Measurements from ENCODE around the gene DIAPH2.

Gene DIAPH2

DNA sequence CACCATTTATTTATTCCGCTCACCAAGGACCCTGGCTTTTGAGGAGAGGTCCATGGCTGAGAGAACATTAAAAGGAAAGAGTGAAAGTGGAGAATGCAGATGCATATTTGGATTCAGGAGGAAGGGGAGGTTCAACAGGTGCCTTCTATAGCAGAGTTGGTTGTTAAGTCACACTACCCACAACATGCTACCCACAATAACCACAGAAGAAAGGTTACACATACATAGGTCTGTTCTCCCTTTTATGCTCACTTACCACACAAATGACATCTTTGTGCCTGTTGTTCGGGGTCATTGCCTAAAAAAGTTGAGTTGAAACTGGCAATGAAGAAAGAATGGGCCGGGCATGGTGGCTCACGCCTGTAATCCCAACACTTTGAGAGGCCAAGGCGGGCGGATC is 786.4 kb downstream of the DIAPH2 start:
- TF ChIP-seq, protein P1, sequence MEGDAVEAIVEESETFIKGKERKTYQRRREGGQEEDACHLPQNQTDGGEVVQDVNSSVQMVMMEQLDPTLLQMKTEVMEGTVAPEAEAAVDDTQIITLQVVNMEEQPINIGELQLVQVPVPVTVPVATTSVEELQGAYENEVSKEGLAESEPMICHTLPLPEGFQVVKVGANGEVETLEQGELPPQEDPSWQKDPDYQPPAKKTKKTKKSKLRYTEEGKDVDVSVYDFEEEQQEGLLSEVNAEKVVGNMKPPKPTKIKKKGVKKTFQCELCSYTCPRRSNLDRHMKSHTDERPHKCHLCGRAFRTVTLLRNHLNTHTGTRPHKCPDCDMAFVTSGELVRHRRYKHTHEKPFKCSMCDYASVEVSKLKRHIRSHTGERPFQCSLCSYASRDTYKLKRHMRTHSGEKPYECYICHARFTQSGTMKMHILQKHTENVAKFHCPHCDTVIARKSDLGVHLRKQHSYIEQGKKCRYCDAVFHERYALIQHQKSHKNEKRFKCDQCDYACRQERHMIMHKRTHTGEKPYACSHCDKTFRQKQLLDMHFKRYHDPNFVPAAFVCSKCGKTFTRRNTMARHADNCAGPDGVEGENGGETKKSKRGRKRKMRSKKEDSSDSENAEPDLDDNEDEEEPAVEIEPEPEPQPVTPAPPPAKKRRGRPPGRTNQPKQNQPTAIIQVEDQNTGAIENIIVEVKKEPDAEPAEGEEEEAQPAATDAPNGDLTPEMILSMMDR (IDR thresholded peaks at IDR 0.05; ENCODE audit: low read length, missing control alignments) = no peak
- no peak overlapping the region for H3K4me3 ChIP-seq (replicated peaks; ENCODE audit: low read depth, low read length)
- no peak for DNase-seq (ENCODE audit: low read depth)

DNA sequence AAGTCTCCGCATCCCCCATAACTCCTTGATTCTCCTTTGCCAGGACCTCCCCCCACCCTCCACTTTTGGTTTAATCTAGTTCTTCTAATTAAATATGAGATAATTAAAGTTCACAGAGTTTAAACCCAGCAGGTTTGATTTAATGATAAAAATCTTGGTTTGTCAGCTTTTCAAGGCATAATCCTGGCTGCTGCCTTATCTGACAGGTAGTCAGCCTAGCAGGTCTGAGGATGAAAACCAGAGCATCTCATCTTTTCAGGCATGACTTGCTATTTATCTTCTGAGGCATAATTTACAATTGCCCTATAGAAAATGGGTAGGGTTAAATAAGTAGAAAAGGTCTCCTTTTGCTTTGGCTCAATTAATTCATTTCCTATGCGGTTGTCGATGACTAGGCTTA is 790.3 kb downstream of the DIAPH2 start:
- TF ChIP-seq, protein P1 (IDR thresholded peaks at IDR 0.05; ENCODE audit: low read length, missing control alignments) = no peak
- no peak for DNase-seq (ENCODE audit: low read depth)
- no peak overlapping the region for H3K4me3 ChIP-seq (replicated peaks; ENCODE audit: low read depth, low read length)

DNA sequence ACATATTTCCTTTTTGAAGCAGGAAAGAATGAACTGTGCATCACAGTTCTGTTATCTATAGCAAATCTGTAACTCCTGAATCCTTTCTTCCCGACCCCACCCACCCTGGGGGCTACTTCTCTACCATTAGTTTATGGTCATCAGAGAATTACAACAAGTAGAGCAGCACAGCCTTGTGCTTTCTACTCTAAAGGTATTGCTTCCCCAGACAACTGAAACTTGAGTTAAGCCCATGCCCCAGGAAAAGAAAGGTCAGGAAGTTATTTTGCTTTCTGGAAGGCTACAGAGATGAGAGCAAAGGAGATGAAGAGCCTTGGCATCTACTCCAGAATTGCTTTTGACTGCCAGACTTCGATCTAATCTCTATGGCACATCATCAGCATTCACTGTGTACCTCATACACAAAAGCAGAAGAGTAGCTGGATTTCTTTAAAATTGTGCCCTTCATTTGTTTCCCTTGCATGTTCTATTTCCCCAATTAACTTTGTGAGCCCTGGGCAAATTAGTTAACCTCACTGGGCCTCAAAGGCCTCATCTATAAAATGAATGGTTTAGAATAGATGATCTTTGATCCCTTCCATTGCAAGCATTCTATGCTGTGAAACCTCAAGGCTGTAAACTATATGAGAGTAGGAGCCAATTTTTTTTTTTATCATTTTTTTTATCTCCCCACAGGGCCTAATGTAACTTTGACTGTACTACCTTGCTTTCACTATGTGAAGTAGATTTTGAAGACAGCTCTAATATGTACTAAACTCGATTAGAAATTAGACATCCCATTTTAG is 794.7 kb downstream of the DIAPH2 start:
- no peak for DNase-seq (ENCODE audit: low read depth)
- no peak overlapping the region for H3K4me3 ChIP-seq (replicated peaks; ENCODE audit: low read depth, low read length)
- TF ChIP-seq, protein P1 (IDR thresholded peaks at IDR 0.05; ENCODE audit: low read length, missing control alignments) = no peak

DNA sequence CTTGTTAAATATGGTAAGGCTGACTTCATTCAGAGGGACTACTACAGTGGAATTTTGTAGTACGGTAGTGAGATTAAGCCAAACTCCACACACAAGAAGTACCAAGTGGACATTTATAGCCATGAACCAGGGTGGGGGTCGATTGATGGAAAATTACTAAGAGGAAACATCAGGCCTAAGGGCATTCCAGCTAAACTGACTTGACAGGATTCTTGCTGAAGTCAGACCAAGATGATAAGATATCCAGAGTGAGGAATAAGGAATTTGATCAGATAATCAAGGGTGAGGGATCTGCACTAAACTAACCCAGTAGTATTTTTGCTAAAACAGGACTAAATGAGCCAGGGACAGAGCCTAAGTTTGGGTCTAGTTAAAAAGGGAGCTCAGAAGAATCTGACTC is 796.6 kb downstream of the DIAPH2 start:
- no peak for DNase-seq (ENCODE audit: low read depth)
- H3K4me3 ChIP-seq (replicated peaks; ENCODE audit: low read depth, low read length) = no peak overlapping the region
- TF ChIP-seq, protein P1 (IDR thresholded peaks at IDR 0.05; ENCODE audit: low read length, missing control alignments) = no peak

DNA sequence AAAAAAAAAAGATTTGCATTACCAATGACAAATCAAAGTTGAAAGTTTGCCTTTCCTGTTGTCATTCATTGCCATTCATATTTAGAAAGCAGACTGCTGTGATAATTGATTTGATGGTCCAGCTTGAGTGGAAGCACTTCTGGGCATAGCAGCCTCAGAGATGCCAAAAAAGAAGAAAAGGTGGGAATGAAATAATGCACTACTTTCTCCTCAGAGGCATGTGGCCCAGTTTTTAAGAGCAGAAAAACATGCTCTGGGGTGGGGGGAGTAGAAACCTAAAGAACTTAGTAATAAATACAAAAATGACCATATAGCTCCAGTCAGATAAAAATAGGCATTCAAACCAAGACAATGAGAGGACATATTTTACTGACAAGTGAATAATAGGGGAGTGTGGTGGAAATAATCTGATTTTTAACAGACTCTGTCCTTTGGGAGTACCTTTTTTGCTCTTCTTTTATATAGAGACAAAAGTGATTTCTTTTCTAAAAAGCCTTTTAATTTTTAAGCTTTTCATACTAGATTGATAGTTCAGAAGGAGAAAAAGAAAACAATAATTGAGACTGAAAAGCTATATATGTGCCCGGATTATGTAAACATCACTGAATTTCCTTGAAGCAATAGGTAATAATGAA is 798.1 kb downstream of the DIAPH2 start:
- DNase-seq (ENCODE audit: low read depth) = no peak
- TF ChIP-seq, protein P1 (IDR thresholded peaks at IDR 0.05; ENCODE audit: low read length, missing control alignments) = no peak
- H3K4me3 ChIP-seq (replicated peaks; ENCODE audit: low read depth, low read length) = no peak overlapping the region

DNA sequence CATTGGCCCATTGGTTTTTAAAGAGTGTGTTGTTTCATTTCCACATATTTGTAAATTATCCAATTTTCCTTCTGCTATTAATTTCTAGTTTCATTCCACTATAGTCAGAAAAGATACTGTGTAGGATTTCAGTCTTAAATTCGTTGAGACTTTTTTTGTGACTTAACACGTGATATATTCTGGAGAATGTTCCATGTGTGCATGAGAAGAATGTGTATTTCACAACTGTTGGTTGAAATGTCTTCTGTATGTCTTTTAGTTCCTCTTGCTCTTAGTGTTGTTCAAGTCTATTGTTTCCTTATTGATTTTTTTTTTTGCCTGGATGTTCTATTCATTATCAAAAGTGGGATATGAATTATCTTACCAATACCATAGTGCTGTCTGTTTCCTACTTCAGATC is 806.0 kb downstream of the DIAPH2 start:
- no peak overlapping the region for H3K4me3 ChIP-seq (replicated peaks; ENCODE audit: low read depth, low read length)
- DNase-seq (ENCODE audit: low read depth) = peak; percentile 1
- TF ChIP-seq, protein P1 (IDR thresholded peaks at IDR 0.05; ENCODE audit: low read length, missing control alignments) = no peak

Measured in fibroblast of pulmonary artery (primary cell).